Measurements from ENCODE around the gene SLC10A7.

The SLC10A7 gene

DNA sequence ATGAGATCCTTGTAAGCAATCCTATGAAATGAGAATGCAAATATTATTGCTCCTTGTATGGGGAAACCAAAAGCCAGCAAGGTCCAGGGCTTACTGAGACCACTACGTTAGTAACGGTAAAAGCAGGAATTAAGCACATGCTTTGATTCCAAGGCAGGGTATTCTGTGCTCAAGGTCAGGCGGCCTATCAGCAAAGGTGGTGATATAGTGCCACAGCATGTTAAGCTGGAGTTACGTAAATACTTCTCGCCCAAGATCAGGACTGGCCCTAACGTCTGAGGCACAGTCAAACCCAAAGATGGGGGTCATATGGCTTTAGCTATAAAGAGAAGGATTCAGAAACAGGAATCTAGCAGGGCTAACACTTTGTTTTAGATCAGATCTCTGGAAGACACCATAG lies 27.6 kb downstream of the SLC10A7 start:
- DNase-seq (ENCODE audit: low read depth), result no peak

DNA sequence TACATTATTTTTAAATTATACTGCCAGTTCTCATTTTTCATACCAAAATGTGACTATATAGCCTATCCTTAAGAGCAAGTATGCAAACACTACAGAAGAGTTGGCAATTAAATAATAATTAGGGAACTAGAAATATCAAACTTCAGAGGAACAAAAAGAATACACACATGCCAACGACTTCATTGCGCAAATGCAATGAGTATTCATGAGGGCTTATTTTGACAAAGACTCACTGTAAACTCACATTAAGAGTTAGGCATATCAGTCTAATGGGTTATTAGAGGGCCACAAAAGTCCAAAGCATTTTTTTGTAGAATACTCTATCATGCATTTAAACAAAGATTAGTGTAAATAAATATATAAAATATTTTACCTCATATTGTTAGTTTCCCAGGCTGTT lies 31.6 kb downstream of the SLC10A7 start:
- DNase-seq (ENCODE audit: low read depth), result no peak

DNA sequence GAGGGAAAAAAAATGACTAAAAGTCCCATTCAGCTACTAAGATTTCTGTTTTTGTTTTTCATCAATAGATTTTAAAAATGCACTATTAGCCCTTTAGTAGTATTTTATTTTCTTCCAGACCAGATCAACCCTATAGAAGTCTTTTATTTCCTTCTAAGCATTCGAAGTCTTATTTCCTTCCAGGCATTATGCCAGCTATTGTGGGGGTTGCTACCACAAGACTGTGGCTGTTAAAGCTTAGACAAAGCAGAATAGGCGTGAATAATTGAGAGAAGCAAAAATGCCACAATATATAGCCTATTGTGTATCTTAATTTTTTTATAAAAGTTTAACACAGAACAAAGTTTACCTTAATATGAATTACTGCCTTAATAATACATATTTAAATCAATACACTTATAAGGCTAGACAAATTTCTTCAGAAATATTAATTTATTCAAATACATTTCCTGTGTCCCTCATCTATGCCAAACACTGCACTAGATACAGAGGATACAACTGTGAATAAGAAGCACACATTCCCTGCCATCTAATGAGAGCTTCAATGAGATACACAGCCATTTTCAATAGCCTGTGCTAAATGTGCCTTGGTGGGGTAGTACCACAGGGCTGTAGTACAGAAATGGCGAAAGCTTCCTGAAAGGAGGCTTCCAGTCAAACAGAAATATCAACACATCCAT lies 33.1 kb downstream of the SLC10A7 start:
- DNase-seq (ENCODE audit: low read depth), result no peak

DNA sequence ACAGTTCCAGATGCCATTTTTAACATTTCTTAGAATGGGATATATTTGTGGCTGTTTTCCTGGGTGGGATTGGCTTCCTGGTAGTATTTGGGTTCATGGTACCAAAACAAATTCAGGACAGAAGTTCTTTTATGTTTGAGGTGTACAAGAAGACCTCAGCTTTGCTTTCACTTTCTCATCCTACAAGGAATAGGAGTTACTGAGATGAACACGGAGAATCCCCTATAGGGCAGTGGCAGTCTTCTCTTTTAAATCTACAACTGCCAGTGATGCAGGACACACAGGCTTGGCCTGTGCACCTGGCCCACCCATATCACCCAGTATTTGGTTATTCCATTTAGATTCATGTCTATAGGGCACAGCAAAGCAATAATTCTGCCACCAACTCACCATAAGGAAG lies 35.2 kb downstream of the SLC10A7 start:
- DNase-seq (ENCODE audit: low read depth), result no peak

DNA sequence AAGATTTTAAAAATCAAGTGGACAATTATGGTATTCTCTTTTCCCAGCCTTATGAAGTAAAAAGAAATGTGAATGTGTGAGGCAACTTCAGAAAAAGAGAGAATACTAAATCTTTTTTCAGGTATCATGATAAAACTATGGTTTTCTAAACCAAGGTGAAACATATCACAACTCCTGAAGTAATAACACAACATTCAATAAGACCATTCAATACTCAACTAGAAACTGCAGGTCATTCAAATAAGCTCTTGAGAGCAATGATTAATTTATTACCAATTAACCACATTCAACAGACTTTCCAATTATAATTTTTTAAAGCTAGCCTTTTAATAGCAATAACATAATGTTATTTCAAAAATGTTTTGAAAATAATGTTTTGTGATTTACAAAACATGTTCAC lies 35.8 kb downstream of the SLC10A7 start:
- no peak for DNase-seq (ENCODE audit: low read depth)

DNA sequence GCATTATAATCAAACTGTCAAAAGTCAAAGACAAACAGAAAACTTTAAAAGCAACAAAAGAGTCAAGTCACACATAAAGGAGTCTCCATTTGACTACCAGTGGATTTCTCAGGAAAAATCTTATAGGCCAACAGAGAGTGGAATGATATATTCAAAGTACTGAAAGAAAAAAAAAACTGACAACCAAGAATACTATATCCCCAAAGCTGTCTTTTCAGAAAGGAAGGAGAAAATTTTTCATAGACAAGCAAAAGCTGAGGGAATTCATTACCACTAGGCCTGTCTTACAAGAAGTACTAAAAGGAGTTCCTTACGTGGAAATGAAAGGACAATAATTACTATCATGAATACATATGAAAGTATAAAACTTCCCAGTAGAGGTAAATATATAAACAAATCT lies 39.0 kb downstream of the SLC10A7 start:
- DNase-seq (ENCODE audit: low read depth), result no peak

DNA sequence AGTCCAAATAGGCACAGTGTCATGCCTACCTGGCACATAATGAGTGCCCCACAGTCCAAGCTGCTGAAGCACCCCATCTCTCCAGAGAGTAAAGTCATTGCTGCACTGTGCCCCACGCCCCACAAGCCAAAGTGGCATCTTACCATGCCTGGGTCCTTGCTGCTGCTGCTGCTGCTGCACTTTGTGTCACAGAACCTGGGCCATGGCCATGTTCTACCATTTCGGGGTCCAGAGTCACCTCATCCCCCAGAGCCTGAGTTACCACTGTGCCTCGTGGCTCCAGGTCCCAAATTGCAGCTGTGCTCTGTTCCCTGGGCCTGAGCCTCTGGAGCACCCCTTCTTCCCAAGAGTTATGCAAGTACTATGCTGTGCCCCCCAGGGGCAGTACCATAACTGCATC lies 40.5 kb downstream of the SLC10A7 start:
- DNase-seq (ENCODE audit: low read depth), result no peak

DNA sequence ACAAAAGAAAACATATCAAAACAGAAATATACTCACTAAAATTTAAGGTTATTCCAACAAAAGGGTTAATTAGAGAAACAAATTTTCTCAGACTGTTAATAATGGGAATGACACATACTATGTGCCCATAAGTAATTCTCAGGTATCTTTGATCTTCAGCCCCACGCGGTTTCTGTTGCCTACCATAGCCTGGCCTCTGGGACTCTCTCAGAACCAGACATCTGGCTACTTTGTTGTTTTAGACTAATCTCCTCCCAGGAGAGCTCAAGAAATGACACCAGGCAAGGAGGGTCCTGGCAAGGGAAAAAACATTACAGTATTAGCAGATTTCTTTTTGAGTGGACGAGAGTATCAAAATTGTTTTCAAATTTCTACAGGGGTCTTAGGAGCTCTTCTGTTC lies 43.7 kb downstream of the SLC10A7 start:
- no peak for DNase-seq (ENCODE audit: low read depth)

DNA sequence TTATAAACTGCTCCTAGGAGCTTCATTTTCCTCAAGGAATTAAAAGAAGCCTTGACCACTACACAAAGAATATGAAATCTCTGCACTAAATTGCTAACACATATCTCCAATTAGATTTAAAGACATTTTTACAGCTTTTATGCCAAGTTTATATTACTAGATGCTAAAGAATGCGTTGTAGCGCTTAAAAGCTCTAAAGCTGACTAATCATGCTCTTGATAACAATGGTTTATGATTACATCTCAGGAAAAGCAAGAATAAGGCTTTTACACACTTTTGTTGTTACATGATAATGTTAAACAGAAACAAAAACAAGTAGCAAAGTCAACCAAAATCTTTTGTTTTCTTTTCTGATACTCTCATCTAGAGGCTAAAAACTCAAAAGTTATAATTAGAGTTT lies 44.7 kb downstream of the SLC10A7 start:
- DNase-seq (ENCODE audit: low read depth), result no peak

DNA sequence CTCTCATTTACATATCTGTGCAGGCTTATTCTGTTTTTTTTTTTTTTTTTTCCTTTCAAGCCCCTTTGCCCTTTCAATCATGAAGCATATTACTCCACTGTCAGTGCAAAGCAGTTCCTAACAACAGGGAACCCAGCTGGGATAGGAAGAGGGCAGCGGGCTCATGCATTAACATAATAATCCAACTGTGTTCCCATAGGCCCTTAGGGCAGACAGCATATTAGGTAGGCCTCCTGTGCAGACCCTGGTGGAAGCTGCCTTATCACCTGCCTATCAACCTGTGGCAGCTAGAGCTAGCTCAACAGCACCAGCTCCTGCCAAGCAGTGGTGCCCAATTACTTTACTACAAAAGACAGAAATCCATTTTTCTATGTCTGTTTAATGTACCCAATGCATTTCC lies 49.3 kb downstream of the SLC10A7 start:
- no peak for DNase-seq (ENCODE audit: low read depth)

DNA sequence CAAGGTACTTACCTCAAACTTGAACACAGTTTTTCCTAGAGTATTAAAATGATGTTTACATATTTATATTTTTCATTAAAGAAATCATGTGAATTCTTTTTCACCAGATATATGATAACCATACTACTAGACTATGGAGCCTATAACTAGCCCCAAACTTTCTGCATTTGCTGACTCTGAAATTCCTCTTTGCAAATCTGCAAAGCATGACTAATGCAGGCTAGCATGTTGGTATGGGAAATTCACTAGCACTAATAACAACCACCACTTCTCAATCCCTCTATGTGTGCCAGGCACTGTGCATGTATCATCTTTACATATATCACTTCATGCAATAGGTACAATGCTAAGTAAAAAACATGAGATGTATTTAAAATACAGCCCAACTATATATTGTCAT lies 51.1 kb downstream of the SLC10A7 start:
- DNase-seq (ENCODE audit: low read depth), result no peak

DNA sequence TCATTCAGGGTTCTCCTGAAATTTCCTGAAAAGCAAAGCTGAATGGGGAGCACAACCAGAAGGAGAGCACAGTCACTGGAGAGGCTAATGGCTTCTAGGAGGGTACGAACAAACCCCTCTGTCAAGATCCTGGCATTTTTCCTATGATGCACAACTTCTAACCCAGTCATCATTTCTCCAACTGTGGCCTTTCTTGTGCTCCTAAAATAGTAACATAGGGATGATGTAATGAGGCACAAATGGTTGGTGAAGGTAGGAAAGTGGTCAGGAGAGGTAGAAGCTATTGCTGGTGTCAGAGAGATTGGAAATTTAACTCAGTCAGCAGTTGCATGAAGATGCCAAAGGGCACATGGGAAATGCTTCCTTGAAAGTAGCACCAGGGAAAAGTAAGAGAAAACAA lies 52.7 kb downstream of the SLC10A7 start:
- no peak for DNase-seq (ENCODE audit: low read depth)

DNA sequence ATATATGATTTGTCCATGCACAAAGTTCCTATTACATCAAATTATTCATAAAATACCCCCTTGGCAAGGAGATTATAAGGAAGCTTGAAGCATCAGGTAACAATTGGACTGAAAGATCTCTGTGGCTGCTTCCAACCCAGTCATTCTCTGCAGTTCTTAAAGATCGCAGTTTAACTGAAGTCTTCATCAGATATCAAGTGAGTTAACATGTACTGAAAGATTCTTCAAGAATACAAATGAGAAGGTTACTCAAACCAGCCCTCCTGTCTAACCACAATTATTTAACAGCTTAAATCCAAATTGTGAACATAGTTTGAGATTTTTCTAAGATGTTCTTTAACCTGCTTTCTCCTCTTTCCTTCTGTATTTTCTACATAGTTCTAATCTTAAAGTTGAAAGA lies 56.1 kb downstream of the SLC10A7 start:
- no peak for DNase-seq (ENCODE audit: low read depth)

DNA sequence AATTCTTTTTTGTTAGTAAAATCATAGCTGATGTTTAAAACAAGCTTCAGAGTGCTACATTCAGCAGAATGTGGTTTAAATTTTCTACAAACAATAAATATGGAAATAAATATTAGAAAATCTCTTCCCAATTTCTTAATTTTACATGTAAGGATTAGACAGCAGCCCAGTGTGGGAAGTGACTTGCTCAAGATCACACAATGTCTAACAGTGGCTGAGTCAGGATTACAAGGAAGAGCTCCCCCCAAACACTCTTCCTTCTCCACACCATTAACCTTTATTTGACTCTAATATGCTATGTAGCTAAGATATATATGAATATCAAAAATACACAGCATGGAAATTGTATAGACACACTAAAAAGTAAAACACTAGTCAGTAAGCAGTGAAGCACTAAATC lies 59.5 kb downstream of the SLC10A7 start:
- DNase-seq (ENCODE audit: low read depth), result no peak

DNA sequence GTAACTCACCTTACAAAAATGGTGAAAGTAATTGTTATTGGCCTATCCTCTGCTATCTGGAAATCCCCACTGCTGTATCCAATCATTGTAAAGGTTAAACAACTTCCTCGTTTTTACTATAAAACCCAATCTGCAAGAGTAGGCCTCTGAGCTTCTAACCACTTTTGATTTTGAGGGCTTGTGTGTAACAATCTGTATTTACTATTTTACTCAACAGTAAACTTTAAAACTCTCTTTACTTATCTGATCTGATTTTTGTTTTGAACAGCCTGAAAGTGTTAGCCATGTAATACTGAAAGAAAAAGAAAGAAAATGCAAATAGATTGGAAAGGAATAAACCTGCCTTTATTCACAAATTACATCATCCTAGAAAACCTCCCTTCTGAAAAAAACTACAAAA lies 63.1 kb downstream of the SLC10A7 start:
- no peak for DNase-seq (ENCODE audit: low read depth)

DNA sequence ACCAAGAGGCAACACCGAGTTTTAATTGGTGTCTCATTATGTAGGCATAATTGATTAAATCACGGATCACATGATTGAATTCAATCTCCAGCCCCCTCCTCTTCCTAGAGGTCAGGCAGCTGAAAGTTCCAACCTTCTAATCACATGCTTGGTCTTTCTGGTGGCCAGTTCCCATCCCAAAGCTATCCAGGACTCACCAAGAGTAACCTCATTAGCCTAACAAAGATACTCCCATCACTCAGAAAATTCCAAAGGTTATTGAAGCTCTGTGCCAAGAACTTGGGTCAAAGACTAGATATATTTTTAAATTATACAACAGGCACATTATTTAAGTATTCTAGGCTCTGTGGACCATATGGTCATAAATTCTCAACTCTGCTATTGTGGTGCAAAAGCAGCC lies 65.1 kb downstream of the SLC10A7 start:
- DNase-seq (ENCODE audit: low read depth), result no peak

DNA sequence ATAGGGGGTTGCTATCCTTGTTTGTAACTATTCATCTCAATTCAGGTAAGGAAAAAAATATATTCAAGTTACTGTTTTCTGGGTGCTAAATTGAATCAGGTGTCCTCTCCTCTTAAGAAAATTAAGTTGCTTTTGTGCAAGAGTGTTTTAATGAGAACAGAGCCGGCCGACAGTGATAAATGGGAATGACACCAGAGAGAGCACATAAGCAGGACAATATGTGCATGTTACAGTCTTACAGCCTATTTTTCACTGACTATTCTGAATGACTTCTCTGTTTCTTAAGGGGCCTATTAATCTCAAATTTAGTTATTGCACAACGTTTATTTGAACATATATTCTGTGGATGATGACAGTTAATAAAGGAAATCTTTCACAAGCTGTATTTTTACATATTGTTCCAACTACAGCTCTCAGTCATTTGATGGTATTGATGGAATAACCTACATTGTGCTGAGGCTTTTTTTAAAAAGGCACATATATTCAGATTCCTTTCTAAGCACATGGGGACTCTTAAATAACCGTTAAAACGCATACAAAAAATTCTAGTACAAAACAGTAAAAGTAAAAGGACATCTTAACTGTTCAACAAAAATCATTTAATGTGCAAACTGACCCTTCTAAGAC lies 68.4 kb downstream of the SLC10A7 start:
- no peak for DNase-seq (ENCODE audit: low read depth)

DNA sequence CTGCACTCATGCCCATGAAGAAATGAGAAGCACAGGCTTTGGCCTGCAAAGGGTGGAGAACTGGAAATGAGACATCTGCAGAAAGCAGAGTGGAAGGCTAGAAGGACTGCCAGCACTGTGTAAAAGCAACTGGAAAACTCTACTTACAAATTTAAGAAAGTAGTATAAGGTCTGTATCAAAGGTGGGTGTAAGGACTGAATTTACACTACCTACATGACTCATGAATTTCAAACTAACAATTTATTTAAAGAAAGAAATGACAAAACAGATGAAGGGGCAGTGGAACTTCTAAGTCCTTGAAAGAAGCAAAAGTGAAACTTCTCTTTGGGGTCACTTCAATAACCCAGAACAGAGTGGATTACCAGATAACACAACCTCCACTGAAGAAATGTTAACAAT lies 71.2 kb downstream of the SLC10A7 start:
- DNase-seq (ENCODE audit: low read depth), result no peak

DNA sequence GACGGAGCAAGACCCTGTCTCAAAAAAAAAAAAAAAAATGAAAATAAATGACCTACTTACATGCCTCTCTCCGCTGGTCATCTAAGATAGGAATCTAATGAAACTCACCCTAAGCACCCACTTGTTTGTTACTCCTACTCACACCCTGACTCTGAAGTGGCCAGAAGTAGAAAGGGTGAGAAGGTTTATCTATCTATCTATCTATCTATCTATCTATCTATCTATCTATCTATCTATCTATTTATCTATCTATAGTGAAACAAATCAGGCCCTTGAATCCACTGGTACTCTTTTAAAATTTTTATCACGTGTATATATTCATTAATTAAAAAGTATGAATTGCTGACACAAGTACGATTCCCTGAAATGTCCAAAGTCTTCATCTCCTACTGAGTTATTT lies 75.2 kb downstream of the SLC10A7 start:
- no peak for DNase-seq (ENCODE audit: low read depth)

DNA sequence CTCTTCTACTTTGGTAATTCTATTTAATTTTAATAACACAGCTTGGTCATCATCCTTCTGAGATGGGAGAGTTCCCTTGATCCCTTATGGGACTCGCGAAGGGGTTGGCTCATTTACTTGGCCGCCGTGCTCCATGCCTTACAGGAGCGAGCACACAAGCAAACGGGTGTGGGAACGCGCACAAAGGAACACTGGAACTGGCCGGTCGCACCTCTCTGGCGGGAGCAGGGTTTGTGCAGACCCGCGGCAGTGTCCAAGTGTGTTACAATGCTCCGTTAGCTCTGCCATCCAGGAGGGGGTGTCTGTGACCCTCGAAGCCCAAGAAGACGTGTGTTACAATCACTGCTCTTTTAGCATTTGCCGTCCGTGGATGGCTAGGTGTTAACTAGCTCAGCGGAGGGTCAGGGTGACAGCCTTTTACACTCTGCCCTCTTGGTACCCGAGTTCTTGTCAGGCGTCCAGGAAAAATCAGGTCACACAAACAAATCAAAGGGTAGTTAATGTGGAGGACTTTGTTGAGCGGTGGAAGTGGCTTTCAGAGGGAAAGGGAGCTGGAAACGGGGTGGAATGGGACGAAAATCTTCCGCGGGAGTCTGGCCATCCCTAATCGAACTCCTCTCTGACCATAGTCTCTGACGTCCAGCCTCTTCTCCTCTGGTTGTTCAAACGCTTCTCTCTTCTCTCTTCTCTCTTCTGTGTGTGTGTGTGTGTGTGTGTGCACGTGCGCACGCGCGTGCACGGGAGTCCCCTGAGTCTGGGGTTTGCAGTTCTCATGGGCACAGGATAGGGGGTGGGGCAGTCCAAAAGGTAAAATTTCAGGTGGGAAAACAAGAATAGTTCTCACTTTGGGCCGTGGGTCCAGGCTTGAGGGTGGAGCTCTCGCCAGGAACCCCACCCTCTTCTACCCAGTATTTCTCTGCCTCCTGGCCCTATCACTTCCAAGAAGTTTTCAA lies 76.3 kb downstream of the SLC10A7 start:
- DNase-seq (ENCODE audit: low read depth), result no peak

DNA sequence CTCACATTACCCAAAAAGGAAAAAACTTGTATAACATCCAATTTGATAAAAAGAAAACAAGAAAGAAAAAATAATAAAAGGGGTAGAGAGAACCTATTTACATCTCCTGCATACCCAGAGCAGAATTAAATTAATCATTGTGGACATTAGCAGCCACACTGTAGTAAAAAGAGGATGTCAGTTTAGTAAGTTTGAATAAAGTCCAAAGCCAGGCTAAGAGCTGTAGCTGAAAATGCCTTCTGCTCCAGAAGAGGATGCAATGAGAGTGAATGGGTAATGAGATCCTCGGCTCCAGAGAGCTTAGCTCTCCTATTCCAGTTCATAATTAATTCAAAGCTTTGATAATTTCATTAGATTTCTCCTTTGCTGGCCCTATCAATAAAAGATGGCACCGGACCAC lies 78.2 kb downstream of the SLC10A7 start:
- no peak for DNase-seq (ENCODE audit: low read depth)

DNA sequence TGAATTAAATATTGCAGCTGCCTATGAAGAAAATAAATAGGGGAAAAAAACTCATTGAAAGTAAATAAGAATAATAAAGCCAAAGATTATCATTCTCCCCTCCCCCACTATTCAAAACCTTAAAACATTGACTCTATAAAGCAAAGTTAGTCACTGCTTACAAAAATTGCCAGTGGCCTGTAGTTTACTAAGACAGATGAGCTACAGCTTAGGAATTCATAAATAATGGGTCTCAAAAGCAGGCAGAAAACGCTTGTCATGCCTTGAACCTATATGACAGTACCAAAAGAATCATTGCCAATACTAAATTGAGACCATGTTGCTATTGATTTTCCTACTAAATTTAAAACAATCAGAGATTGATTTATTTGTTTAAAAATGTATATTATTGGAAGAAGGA lies 78.9 kb downstream of the SLC10A7 start:
- no peak for DNase-seq (ENCODE audit: low read depth)

DNA sequence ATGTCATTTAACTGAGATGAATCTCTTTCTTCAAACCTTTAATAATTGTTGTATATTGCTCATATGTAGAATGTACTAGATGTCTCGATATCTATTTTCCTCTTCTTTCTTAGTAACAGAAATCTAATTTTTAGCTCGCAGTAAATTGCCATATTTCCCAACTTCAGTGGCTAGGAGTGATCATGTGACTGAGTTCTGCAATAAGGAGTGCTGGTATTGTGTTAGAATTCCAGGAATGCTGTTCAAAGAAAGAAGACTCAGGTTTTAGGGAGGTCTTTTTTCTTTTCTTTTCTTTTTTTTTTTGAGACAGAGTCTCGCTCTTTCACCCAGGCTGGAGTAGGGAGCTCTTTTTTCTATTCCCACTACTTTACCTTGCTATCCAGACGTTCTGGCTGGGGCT lies 81.7 kb downstream of the SLC10A7 start:
- DNase-seq (ENCODE audit: low read depth), result no peak
